Measurements from ENCODE around the gene KCNMB4. TPM values are rescaled to one million over a fixed set of nuclear protein-coding genes. Genes with fewer than 3 reads are reported as not detected.
"Not testable (repeated sequence)": the region's sequence is repeated elsewhere in the genome, so short reads cannot be mapped to it uniquely, and the experiment has no call there.

KCNMB4 gene
- total RNA-seq, 4 donors from 2014 or later, result 4.0 to 7.2 (median 5.8) TPM

GRCh38 chr12:70383886-70384285, 17.8 kb downstream of the KCNMB4 start:
- no peaks in the 10 kb centered on the region for H3K4me1 ChIP-seq
- no peaks in the 10 kb centered on the region for H3K27me3 ChIP-seq
- H3K9me3 ChIP-seq, result peaks cover 0 to 5% (median 0%) of the 10 kb centered on the region in 3 donors
- H3K4me3 ChIP-seq, result no peak overlapping the region
- no peak for ATAC-seq
- WGBS, 2 donors (ENCODE audit: low coverage in 1 of 2), result 84 to 86% methylated on average over 3 of the region's 3 CpGs
- TF ChIP-seq POLR2A (IDR thresholded peaks at IDR 0.05) (no peak), EP300 (IDR thresholded peaks at IDR 0.05) (no peak), POLR2AphosphoS5 (IDR thresholded peaks at IDR 0.05) (no peak), CTCF (IDR thresholded peaks at IDR 0.05) (no peak)
- no peaks in the 10 kb centered on the region for H3K36me3 ChIP-seq
- H3K27ac ChIP-seq, result no peak overlapping the region

- Histone ChIP-seq H3K27ac (no peak overlapping the region), H3K9me3 (peaks cover 0 to 13% (median 0%) of the 10 kb centered on the region in 3 donors), H3K4me3 (no peak overlapping the region), H3K36me3 (no peaks in the 10 kb centered on the region), H3K27me3 (no peaks in the 10 kb centered on the region), H3K4me1 (no peaks in the 10 kb centered on the region)
- no peak for ATAC-seq
- TF ChIP-seq POLR2A (IDR thresholded peaks at IDR 0.05) (no peak), POLR2AphosphoS5 (IDR thresholded peaks at IDR 0.05) (no peak), EP300 (IDR thresholded peaks at IDR 0.05) (no peak)
- WGBS, 2 donors (ENCODE audit: low coverage in 1 of 2), result 63 to 92% methylated on average over 1 of the region's 1 CpG
Measured at GRCh38 chr12:70386771-70387170, 20.7 kb downstream of the KCNMB4 start.

GRCh38 chr12:70389678-70390077, 23.6 kb downstream of the KCNMB4 start:
- Histone ChIP-seq H3K4me1 (no peaks in the 10 kb centered on the region), H3K27ac (no peak overlapping the region), H3K4me3 (no peak overlapping the region), H3K27me3 (no peaks in the 10 kb centered on the region), H3K36me3 (no peaks in the 10 kb centered on the region), H3K9me3 (peaks cover 0 to 13% (median 0%) of the 10 kb centered on the region in 3 donors)
- WGBS, 2 donors (ENCODE audit: low coverage in 1 of 2), result 46 to 75% methylated on average over 2 of the region's 2 CpGs
- ATAC-seq, result no peak
- TF ChIP-seq EP300 (IDR thresholded peaks at IDR 0.05) (no peak), POLR2AphosphoS5 (IDR thresholded peaks at IDR 0.05) (no peak), POLR2A (IDR thresholded peaks at IDR 0.05) (no peak), CTCF (IDR thresholded peaks at IDR 0.05) (no peak)

- not testable (repeated sequence) for H3K4me3 ChIP-seq, H3K4me1 ChIP-seq, H3K27ac ChIP-seq, H3K27me3 ChIP-seq, ATAC-seq, H3K36me3 ChIP-seq
- 33 to 83% methylated on average over 1 of the region's 1 CpG for WGBS, 2 donors (ENCODE audit: low coverage in 1 of 2)
- H3K9me3 ChIP-seq, result peaks cover 0 to 13% (median 0%) of the 10 kb centered on the region in 3 donors
Measured at GRCh38 chr12:70392631-70393030, 26.5 kb downstream of the KCNMB4 start.

- no peaks in the 10 kb centered on the region for H3K36me3 ChIP-seq
- H3K27me3 ChIP-seq, result no peaks in the 10 kb centered on the region
- no peaks in the 10 kb centered on the region for H3K4me1 ChIP-seq
- whole genome bisulfite sequencing, 2 donors (ENCODE audit: low coverage in 1 of 2), result 68 to 70% methylated on average over 2 of the region's 2 CpGs
- no peak overlapping the region for H3K4me3 ChIP-seq
- H3K27ac ChIP-seq, result no peak overlapping the region
- TF ChIP-seq CTCF (IDR thresholded peaks at IDR 0.05) (no peak), POLR2AphosphoS5 (IDR thresholded peaks at IDR 0.05) (no peak), EP300 (IDR thresholded peaks at IDR 0.05) (no peak), POLR2A (IDR thresholded peaks at IDR 0.05) (no peak)
- peaks cover 0 to 13% (median 0%) of the 10 kb centered on the region in 3 donors for H3K9me3 ChIP-seq
- ATAC-seq, result no peak
Measured at GRCh38 chr12:70393787-70394499, 27.9 kb downstream of the KCNMB4 start.

GRCh38 chr12:70398002-70398401, 31.9 kb downstream of the KCNMB4 start:
- no peak overlapping the region for H3K4me3 ChIP-seq
- no peaks in the 10 kb centered on the region for H3K9me3 ChIP-seq
- no peak for ATAC-seq
- H3K27me3 ChIP-seq, result no peaks in the 10 kb centered on the region
- H3K4me1 ChIP-seq, result no peaks in the 10 kb centered on the region
- TF ChIP-seq EP300 (IDR thresholded peaks at IDR 0.05) (no peak), POLR2AphosphoS5 (IDR thresholded peaks at IDR 0.05) (no peak), POLR2A (IDR thresholded peaks at IDR 0.05) (no peak), CTCF (IDR thresholded peaks at IDR 0.05) (no peak)
- H3K36me3 ChIP-seq, result peaks cover 0 to 13% of the 10 kb centered on the region in 2 donors
- H3K27ac ChIP-seq, result no peak overlapping the region
